Measurements from ENCODE around the gene CDS2. TPM values are rescaled to one million over a fixed set of nuclear protein-coding genes. Genes with fewer than 3 reads are reported as not detected.

Gene CDS2
- total and polyA plus RNA-seq, 2 of the 13 experiments (the other 11 are each of a cell fraction or from before 2014, with no cell fraction given), result 81.3 to 153 TPM

DNA sequence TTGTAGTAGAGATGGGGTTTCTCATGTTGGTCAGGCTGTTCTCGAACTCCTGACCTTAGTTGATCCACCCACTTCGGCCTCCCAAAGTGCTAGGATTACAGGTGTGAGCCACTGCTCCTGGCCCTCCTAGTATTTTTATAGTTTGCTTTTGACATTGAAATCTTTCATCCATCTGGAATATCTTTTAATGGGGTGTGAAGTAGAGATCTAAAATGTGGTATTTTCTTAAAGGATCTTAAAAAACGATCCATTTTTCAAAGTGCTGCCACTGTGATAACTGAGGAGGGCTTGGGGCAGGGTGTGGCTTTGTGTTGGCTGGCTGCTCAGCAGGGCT is 23.1 kb downstream of the CDS2 start (continued):
- TF ChIP-seq, protein P1, sequence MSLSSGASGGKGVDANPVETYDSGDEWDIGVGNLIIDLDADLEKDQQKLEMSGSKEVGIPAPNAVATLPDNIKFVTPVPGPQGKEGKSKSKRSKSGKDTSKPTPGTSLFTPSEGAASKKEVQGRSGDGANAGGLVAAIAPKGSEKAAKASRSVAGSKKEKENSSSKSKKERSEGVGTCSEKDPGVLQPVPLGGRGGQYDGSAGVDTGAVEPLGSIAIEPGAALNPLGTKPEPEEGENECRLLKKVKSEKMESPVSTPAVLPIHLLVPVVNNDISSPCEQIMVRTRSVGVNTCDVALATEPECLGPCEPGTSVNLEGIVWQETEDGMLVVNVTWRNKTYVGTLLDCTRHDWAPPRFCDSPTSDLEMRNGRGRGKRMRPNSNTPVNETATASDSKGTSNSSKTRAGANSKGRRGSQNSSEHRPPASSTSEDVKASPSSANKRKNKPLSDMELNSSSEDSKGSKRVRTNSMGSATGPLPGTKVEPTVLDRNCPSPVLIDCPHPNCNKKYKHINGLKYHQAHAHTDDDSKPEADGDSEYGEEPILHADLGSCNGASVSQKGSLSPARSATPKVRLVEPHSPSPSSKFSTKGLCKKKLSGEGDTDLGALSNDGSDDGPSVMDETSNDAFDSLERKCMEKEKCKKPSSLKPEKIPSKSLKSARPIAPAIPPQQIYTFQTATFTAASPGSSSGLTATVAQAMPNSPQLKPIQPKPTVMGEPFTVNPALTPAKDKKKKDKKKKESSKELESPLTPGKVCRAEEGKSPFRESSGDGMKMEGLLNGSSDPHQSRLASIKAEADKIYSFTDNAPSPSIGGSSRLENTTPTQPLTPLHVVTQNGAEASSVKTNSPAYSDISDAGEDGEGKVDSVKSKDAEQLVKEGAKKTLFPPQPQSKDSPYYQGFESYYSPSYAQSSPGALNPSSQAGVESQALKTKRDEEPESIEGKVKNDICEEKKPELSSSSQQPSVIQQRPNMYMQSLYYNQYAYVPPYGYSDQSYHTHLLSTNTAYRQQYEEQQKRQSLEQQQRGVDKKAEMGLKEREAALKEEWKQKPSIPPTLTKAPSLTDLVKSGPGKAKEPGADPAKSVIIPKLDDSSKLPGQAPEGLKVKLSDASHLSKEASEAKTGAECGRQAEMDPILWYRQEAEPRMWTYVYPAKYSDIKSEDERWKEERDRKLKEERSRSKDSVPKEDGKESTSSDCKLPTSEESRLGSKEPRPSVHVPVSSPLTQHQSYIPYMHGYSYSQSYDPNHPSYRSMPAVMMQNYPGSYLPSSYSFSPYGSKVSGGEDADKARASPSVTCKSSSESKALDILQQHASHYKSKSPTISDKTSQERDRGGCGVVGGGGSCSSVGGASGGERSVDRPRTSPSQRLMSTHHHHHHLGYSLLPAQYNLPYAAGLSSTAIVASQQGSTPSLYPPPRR (CRISPR knock-in tag; IDR thresholded peaks at IDR 0.05; ENCODE audit: borderline replicate concordance), result no peak; the same call in 1 of the 2 replicates
- TF ChIP-seq PLRG1 (conservative IDR thresholded peaks at IDR 0.05), result no peak
- TF ChIP-seq ZFP36L1 (CRISPR knock-in tag; IDR thresholded peaks at IDR 0.05), result peak; percentile 93
- TF ChIP-seq, protein P2, sequence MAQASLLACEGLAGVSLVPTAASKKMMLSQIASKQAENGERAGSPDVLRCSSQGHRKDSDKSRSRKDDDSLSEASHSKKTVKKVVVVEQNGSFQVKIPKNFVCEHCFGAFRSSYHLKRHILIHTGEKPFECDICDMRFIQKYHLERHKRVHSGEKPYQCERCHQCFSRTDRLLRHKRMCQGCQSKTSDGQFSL (CRISPR knock-in tag; IDR thresholded peaks at IDR 0.05), result no peak; the same call in 1 of the 2 replicates
- TF ChIP-seq ZNF354B (CRISPR knock-in tag; IDR thresholded peaks at IDR 0.05), result no peak
- no peak for TF ChIP-seq ZNF367 (CRISPR knock-in tag; IDR thresholded peaks at IDR 0.05; ENCODE audit: borderline replicate concordance)
- TF ChIP-seq, protein P3, sequence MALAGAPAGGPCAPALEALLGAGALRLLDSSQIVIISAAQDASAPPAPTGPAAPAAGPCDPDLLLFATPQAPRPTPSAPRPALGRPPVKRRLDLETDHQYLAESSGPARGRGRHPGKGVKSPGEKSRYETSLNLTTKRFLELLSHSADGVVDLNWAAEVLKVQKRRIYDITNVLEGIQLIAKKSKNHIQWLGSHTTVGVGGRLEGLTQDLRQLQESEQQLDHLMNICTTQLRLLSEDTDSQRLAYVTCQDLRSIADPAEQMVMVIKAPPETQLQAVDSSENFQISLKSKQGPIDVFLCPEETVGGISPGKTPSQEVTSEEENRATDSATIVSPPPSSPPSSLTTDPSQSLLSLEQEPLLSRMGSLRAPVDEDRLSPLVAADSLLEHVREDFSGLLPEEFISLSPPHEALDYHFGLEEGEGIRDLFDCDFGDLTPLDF (CRISPR knock-in tag; IDR thresholded peaks at IDR 0.05), result 0 out of 2 replicates have a peak, but pooled peaks have one; percentile 16
- TF ChIP-seq NKX3-1 (CRISPR knock-in tag; IDR thresholded peaks at IDR 0.05), result 0 out of 2 replicates have a peak, but pooled peaks have one; percentile 7
- TF ChIP-seq, protein P4, sequence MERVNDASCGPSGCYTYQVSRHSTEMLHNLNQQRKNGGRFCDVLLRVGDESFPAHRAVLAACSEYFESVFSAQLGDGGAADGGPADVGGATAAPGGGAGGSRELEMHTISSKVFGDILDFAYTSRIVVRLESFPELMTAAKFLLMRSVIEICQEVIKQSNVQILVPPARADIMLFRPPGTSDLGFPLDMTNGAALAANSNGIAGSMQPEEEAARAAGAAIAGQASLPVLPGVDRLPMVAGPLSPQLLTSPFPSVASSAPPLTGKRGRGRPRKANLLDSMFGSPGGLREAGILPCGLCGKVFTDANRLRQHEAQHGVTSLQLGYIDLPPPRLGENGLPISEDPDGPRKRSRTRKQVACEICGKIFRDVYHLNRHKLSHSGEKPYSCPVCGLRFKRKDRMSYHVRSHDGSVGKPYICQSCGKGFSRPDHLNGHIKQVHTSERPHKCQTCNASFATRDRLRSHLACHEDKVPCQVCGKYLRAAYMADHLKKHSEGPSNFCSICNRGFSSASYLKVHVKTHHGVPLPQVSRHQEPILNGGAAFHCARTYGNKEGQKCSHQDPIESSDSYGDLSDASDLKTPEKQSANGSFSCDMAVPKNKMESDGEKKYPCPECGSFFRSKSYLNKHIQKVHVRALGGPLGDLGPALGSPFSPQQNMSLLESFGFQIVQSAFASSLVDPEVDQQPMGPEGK (CRISPR knock-in tag; IDR thresholded peaks at IDR 0.05), result no peak
- no peak for TF ChIP-seq ZSCAN9 (CRISPR knock-in tag; IDR thresholded peaks at IDR 0.05; ENCODE audit: borderline replicate concordance)
- TF ChIP-seq RFX3 (CRISPR knock-in tag; IDR thresholded peaks at IDR 0.05), result no peak
- TF ChIP-seq, protein P5, sequence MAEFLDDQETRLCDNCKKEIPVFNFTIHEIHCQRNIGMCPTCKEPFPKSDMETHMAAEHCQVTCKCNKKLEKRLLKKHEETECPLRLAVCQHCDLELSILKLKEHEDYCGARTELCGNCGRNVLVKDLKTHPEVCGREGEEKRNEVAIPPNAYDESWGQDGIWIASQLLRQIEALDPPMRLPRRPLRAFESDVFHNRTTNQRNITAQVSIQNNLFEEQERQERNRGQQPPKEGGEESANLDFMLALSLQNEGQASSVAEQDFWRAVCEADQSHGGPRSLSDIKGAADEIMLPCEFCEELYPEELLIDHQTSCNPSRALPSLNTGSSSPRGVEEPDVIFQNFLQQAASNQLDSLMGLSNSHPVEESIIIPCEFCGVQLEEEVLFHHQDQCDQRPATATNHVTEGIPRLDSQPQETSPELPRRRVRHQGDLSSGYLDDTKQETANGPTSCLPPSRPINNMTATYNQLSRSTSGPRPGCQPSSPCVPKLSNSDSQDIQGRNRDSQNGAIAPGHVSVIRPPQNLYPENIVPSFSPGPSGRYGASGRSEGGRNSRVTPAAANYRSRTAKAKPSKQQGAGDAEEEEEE (CRISPR knock-in tag; IDR thresholded peaks at IDR 0.05; ENCODE audit: borderline replicate concordance), result no peak
- TF ChIP-seq IRF2 (CRISPR knock-in tag; IDR thresholded peaks at IDR 0.05), result no peak
- no peak for TF ChIP-seq HOXD1 (CRISPR knock-in tag; IDR thresholded peaks at IDR 0.05)
- no peak for TF ChIP-seq SIX4 (CRISPR knock-in tag; IDR thresholded peaks at IDR 0.05)
- TF ChIP-seq, protein P6, sequence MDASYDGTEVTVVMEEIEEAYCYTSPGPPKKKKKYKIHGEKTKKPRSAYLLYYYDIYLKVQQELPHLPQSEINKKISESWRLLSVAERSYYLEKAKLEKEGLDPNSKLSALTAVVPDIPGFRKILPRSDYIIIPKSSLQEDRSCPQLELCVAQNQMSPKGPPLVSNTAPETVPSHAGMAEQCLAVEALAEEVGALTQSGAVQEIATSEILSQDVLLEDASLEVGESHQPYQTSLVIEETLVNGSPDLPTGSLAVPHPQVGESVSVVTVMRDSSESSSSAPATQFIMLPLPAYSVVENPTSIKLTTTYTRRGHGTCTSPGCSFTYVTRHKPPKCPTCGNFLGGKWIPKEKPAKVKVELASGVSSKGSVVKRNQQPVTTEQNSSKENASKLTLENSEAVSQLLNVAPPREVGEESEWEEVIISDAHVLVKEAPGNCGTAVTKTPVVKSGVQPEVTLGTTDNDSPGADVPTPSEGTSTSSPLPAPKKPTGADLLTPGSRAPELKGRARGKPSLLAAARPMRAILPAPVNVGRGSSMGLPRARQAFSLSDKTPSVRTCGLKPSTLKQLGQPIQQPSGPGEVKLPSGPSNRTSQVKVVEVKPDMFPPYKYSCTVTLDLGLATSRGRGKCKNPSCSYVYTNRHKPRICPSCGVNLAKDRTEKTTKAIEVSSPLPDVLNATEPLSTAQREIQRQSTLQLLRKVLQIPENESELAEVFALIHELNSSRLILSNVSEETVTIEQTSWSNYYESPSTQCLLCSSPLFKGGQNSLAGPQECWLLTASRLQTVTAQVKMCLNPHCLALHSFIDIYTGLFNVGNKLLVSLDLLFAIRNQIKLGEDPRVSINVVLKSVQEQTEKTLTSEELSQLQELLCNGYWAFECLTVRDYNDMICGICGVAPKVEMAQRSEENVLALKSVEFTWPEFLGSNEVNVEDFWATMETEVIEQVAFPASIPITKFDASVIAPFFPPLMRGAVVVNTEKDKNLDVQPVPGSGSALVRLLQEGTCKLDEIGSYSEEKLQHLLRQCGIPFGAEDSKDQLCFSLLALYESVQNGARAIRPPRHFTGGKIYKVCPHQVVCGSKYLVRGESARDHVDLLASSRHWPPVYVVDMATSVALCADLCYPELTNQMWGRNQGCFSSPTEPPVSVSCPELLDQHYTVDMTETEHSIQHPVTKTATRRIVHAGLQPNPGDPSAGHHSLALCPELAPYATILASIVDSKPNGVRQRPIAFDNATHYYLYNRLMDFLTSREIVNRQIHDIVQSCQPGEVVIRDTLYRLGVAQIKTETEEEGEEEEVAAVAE (CRISPR knock-in tag; IDR thresholded peaks at IDR 0.05; ENCODE audit: borderline replicate concordance), result no peak

Data from HepG2 (cell line).